Stimulated activated CD8-positive, alpha-beta memory T cell treated with anti-CD3 and anti-CD28 coated beads, Interleukin-12 subunit alpha, Interleukin-12 subunit beta, amount 100 ng/mL, for 4 hours (primary cell): ENCODE data around the gene TNIK.

Source experiments
- DNase-seq: peaks from one replicate; pipeline ENCODE4 v3.0.0-alpha.2; 2020; ENCODE audit warnings: low read depth

The TNIK gene

DNA sequence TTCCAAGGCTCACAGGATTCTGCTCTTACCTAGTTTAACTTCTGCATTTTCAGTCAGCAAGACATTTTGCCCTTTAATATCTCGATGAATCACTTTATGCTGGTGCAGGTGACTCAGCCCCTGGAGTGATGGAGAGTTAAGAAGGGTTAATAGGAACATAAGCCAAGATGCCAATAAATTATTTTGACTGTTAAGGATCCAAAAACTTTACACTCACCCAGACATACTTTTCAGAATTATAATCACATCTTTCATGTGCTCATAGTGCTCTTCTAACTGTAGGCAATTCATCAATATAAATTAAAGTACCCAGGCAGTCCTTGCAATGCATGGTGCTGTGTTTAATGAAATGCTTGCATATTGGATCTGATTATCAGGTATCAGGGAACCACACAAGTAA, 269.5 kb downstream of the TNIK start:
- no peak for DNase-seq

DNA sequence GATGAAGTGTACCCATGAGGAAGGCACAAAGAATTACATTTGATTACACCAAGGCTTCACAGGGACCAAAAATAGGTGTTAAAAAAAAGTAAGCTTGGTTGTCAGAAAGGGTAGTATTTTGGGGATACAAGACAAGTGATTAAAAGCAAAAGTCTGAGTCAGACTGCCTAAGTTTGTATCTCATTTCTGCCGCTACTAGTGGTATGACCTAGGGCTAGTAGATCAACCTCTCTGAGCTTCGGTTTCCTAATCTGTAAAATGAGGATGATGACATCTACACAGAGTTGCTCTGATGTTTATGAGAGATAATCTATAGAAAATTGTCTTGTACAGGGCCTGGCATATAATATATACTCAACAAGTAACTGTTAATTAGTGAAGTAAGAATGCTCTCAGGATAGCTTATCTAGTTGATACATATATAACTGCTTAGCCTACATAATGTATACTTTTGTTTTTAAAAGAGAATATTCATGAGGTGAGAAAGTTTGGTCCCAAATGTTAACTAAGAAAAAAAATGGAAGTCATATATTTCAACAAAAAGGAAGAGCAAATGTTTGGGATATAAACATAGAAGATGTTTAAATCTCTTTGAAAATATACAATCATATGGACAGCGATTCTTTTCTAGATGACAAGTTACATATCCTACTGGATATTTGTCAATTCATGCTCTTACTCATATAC, 270.7 kb downstream of the TNIK start:
- no peak for DNase-seq

DNA sequence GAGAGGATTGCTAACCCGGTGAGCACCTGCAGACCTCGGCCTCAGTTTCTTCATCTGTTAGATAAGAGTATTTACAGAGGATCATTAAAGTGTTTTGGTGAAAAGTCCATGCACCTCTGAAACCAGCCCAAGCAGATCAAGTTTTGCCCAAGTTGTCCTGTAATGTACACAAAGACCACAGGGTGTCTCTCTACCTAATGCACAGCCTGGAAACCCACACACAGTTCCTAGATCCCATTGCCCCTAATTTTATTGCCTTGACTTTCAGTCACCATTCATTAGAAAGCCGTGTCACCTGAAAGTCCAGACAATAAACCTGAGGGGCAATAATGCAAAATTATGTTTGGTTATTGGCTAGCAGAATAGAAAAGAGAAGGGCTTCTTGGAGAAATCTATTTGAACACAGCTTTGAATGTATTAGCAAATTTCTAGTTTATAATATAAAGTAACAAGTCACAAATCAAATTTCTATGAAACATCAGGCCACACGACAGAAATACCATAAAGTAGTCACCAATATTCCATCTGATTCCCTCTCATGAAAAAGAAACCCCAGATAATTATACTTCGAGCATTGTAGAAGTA, 272.4 kb downstream of the TNIK start:
- no peak for DNase-seq

DNA sequence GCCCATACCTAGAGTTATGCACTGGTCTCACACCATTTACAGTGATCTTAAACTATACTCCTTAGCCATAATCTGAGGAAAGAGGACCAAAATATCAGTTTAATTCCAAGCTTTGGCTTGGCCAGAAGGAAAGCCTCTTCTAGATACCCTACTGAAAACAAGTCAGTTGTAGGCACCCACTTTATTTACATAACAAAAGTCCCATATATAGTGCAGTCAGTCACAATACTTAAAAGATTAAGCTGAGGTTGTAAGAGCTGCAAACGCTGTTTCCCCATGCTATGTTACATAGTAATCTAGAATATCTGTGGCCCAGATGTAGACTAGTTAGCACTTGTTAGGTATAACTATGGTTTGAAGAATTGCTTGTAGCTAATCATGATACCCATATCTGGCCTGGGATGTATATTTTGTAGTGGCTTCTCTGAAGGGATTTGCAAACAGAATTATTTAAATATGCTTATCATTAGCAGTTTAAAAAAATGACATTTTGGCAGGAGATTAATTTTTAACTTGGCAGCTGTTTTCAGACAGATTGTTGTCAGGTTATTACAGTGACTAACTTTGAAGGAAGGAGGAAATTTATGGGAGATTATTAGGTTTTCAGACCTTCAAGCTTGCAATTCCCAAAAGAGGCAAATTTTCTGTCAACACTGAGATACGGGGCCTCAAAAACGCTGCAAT, 273.2 kb downstream of the TNIK start:
- no peak for DNase-seq

DNA sequence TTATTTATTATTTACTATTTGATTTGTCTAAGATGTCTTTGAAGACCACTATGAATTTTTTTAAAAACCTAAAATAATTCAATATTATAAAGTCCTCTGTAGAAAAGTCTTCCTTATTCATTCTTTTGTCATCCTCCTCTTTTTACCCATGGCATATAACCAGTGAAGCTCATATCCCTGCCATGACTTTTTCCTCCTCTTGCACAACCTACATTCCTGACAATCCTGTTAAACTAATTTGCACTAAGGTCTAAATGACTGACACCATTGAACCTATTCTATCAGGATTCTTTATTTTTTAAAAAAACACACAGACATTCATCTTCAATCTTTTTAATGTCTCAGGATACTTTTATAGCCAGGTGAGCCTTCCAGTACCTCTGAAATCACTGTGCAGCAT, 273.8 kb downstream of the TNIK start:
- DNase-seq, result no peak

DNA sequence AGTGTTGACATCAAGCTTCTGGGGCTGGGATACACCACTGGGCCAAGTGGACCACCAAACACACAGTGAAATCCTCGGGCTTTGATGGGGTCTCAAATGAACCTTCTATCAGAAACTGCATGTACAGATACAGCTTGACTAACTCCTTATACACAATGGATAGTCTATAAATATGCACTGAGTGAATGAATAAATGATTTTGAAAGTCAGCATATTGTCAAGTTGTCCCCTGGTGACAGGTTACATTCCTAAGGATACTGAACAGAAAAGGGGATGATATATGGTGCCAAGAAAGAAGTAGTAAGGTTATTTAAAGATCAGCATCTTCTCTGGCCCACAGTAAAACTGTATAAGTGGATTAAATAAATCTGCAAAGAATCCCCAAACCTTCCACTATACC, 274.2 kb downstream of the TNIK start:
- DNase-seq, result no peak

DNA sequence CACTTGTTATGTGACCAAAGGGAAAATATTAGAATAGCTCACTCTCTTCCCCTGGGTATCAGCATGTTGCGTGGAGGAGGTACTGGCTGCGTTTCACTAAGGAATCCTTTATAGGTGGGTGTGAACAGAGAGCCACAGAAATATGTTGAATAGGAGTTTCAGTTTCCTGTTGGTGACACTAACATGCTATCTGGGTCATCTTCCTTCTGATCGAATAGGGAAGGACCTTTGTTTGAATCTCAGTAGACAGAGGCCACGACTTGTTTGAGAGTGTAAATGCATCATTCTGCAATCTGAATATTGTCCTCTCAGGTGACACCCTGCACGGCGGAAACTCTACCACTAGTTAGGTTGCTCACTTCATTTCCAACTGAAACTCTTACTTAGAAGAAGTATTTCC, 275.8 kb downstream of the TNIK start:
- DNase-seq, result no peak

DNA sequence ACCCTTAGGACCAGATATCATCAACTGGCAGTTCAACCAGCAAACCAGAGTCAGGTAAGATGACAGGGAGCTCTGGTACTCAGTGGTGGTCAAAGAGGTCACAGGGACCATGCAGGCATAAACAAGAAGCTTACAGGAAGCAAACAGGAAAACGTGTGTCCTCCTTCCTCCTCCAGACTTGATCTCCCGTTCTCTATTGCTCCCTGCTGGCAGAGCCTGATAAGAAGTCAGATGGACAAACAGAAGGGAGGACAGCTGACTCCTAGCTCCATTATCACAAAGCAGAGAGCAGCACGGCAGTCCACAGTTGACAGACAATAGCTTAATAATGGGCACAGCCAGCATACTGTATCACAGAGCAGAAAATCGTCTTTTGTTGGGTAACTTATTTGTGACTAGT, 277.2 kb downstream of the TNIK start:
- DNase-seq, result no peak

DNA sequence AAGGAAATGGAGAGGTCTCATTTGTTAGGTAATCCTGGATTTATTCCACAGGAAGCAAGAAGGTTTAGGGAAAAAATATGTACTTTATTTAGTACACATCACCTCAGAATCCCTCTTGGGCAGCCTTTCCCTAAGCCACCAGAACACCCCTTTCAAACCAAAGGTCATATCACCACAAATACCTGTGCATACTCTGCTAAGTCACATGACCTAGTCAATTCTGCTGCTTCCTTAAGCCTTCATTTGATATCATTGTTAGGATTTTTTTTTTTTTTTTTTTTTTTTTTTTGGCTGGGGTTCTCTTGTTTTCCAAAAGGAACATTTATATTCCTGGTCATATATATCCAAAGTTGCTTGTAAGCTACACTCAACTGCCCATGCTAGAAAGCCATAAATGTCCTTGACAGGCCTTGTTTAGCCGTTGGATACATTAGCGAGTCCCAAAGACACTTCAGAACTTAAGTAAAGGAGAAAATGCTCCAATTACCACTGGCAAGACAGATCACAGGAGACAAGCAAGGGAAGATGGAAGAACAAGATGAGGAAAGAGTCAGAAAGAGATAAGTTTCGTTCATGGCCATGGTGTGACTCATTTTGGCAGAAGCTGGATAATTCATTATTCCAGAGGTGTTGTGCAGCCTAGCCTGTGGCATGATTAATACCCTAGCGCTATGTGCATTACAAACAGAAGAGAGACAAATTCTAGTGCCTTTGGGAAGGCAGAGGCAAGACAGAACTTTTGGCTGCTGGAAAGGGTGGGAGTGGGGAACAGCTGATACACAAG, 278.1 kb downstream of the TNIK start:
- no peak for DNase-seq

DNA sequence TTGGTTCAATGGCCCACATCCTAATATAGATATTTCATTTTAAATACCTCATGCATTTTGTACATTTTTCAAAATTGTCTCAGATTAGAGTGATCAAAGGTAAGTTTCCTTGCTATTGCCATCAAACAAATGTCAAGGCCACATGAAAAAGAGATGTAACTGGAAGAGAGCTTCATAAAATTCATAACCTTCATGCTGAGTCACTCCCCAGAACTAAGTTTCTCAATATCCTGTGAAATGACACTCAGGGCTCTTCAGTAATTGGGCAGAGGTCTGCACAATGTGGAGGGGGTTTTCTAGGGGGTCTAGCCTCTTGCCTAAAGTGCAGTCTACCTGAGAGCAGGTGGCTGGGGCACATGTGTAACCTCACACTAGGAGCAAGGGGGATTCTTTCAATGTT, 281.5 kb downstream of the TNIK start:
- DNase-seq, result no peak

DNA sequence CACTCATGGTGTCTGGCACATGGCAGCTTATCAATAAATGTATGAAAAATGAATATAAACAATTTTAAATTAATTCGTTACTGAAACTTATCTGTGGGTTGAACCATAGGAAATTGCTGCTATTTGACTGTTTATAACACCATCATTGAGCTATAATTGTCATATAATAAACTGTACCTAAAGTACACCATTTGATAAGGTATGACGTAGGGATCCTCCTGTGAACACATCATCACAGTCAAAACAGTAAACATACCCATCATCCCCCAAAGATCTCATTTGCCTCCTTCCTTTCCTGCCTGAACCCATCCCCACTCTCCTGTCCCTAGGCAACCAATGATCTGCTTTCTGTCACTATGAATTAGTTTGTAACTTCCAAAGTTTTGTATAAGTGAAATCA, 282.7 kb downstream of the TNIK start:
- DNase-seq, result no peak

DNA sequence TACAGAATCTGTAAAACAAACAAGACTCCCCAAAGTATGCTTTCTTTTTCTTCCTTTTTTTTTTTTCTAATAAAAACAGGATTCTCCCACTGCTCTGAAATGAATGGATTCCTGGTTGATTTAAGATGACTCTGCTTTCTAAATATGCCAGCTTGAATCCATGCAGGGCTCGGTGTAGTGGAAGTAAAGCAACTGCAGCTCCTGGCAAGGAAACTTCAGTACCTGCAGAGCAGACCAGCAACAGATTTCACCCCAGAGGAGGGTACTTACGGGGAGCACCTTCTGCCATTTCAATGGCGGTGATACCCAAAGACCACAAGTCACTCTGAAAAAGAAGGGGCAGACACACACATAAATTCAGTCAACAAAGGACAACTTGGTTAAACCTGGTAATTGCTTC, 283.1 kb downstream of the TNIK start:
- no peak for DNase-seq

DNA sequence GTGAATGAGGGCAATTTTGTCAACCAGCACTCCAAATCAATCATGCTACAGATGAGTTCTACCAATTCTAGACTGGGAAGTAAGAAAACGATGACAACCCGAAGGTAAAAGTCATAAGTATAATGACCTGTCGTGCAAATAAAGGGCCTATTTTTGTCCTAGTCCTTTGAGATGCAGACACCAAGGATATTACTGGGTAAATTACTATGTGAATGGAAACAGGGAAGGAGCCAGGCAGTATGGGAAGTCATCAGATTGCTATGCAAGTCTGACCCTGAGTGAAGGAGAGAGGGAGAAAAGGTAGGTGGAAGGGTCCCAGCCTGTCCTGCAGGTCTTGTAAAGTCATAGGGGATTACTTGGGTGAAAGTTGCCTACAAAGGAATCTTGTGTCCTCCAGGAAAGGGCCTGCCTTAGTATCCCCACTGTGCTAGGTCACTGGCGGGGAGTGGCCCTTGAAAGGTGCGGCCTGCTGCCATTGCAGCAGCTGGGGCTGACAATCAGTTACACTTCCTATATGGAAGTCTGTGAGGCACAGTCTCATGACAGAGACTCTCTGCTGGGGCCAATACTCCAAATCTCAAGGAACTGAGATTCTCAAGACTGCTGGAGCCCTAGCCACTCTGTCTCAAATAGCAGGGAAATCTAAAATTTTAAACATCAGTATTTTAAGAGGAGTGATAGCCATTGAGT, 283.8 kb downstream of the TNIK start:
- DNase-seq, result no peak

DNA sequence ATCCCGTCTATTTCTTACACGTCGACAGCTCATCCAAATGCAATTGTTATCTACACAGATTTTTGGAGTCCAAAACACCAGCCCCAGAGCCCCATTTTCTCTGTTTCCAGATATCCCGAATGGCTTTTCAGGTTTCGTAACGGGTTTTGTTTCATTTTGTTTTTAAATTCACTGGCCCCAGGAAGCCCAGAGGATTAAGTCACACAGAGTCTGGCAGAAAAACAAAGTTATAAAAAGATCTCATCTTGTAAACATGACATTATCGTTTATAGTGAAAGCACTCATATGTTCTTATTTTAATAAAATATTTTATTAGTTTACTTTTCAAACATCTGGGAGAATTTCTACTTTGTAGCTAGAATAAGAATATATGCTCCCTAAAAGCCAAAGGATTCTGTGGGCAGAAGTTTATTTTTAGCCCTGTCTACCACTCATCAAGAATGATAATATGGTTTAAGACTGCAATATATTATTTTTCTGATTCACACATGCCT, 284.4 kb downstream of the TNIK start:
- no peak for DNase-seq

DNA sequence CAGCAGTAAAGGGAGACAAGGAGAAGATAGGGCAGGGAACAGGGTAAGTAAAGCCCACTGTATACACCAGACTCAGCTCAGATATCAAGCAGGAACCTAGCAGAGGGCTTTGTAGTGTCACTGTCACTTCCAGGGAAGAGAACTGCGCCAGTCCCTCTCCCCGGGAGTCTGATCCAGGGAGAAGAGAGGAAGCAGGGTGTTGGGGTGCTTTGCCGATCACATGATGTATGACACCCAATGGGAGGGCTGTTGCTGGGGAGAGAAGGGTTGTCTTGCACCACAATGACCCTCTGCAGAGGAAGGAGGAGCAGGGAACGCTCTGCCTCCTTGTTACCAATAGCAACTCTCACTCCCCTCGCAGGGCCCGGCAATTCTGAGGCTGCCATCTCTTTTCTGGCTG, 286.5 kb downstream of the TNIK start:
- no peak for DNase-seq

DNA sequence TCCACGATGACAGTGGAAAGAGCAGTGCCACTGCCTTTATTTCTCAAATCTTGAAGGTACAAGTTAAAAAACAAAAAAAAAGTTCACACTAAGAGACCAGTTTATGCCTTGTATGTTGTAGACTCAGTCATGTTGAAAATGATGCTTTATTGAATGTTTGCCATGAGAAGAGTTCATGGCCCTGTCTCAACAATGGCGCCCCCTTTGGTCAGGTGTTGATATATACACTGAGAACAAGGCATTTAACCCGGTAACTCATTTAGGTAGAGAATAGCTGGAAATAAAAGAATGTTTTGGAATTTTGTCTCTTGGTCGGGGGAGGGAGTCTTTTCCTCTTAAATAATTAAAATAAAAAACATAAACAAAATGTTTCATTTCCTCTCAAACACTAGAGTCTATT, 288.1 kb downstream of the TNIK start:
- no peak for DNase-seq

DNA sequence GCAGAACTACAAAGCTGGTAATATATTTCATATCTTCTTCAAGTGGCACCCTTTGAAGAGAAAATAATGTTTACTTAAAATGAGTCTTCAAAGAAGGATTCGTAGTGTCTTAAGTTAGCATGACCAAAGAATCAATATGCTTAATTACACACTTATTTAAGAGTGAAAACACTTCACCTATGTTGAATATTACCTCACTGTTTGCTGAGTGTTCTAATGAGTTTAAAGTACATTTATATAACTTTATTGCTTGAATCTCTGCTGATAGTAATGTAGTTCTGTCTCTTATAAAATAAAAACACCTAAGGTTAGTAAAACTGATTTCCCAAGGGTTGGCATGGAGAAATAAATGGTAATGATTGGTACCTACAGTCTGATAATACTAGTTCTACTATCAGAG, 290.3 kb downstream of the TNIK start:
- no peak for DNase-seq

DNA sequence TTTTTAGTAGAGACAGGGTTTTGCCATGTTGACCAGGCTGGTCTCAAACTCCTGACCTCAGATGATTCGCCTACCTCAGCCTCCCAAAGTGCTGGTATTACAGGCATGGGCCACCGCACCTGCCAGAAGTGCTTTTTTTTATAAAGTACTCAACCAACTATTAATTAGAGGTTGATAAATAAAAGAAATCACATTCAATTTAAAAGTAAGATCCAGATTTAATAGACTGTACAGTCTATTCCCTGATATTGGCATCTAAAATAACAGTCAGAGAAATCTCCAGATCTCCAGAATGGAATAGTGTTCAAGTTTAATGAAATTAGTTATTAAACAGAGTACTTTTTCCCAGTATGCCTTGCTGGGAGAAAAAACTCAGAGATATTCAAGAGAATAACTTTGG, 290.8 kb downstream of the TNIK start:
- DNase-seq, result no peak

DNA sequence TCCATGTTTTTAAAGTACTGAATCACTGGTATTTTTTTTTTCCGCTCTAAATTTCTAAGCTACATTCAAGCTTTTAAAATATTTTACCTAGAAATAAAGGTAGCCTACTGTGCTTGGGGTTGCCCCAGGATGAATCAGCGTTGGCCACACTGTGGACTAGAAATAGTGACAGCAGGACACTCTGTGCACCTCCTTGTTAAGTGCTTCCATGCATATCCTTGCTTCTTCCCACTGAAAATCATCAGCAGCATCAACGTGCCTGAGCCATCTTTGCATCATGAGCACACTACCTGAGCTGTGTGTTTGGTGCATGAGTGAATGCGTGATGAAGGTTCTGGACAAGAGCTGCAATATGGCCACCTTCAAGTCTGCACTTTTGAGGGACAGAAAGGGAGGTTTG, 291.7 kb downstream of the TNIK start:
- DNase-seq, result no peak

DNA sequence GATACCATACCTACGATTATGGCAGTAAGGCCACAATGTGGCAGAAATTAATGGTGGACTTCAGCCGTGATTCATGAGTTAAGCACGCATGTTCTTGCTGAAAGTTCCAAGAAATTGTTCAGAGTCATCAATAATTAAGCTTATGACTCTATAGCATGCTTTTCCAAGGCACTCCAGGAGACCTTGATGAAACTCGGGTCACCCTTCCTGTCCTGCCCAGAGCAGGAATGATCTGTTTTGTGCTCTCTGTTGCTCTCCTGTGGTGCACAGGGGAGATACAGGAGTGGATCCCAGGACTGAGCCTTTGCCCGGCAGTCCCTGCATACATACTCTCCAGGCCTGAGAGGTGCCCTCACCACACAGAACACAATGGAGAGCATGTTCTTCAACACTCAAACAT, 292.1 kb downstream of the TNIK start:
- no peak for DNase-seq

DNA sequence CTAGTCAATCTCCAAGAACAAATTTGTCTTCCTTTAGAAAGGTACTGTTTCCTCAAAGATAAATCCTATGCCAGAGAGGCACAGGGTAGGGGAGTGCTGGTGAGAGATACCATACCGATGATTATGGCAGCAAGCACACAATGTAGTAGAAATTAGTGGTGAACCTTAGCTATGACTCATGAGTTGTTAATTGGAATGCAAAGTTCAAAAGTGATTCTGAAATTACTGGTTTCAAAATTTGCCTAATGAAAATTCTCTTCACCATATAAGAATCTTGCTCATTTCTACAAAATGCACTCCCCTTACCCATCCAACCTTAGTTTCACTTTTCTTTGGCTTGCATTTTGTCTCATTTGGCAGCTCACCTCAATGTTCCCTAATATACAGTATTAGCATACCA, 294.2 kb downstream of the TNIK start:
- no peak for DNase-seq

DNA sequence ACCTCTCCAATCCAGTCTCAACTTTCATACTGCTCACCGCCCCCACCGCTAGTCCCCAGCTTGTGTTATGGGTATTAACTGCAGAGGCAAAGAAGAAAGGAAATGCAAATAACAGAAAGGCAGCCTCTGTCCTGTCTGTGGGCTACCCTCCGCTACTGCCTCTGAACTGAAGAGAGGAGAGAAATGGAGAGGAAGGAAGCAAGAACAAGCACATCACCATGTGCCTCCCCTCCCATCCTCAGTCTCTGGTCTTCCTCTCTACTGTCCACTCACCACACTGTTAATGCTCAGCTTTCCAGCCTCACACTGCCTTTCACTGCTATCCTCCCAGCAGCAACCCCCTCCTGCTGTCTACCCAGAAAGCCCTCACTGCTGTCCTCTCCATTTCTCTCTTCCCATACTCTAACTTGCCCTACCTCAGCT, 294.7 kb downstream of the TNIK start:
- no peak for DNase-seq
